Uterus (tissue), 2 donors: ENCODE measurements around the gene RNF187.

Experiments
- POLR2A ChIP-seq, 2 donors: fragments of 450-650 bp; IDR thresholded peaks; one replicate each; pipeline ENCODE4 v1.6.1; 2016; ENCODE audit warnings: antibody characterized with exemption in 2 of 2, mild to moderate bottlenecking in 1 of 2, moderate library complexity in 1 of 2
- TF ChIP-seq, protein P1 (sequence below), 4 experiments: fragments of 200-600 bp in 2 of 4; fragments of 450-650 bp in 2 of 4; sonication (generic) in 2 of 4; IDR thresholded peaks; one replicate each; pipeline ENCODE4 v1.5.1; 2016 to 2019; ENCODE audit warnings: antibody characterized with exemption in 4 of 4, mild to moderate bottlenecking in 2 of 4, moderate library complexity in 1 of 4

DNA sequence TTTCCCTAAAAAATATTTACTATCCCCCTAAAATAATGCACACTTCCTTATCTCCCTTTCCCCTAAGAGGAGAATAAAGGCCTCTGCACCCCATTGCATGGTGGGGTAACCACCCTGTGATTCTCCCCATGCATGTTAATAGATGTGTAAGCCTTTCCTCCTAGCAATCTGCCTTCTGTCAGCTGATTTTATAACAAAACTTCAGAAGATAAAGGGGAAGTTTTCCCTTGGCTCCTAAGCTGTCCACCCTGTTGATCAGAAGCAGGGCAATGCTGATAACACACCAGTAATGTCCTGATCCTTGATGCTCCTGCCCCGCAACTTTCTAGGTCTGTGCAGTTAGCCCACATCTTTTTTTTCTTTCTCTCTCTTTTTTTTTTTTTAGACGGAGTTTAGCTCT, 11.4 kb upstream of the RNF187 start:
- TF ChIP-seq POLR2A (IDR thresholded peaks at IDR 0.05): no peak
- TF ChIP-seq, protein P1, sequence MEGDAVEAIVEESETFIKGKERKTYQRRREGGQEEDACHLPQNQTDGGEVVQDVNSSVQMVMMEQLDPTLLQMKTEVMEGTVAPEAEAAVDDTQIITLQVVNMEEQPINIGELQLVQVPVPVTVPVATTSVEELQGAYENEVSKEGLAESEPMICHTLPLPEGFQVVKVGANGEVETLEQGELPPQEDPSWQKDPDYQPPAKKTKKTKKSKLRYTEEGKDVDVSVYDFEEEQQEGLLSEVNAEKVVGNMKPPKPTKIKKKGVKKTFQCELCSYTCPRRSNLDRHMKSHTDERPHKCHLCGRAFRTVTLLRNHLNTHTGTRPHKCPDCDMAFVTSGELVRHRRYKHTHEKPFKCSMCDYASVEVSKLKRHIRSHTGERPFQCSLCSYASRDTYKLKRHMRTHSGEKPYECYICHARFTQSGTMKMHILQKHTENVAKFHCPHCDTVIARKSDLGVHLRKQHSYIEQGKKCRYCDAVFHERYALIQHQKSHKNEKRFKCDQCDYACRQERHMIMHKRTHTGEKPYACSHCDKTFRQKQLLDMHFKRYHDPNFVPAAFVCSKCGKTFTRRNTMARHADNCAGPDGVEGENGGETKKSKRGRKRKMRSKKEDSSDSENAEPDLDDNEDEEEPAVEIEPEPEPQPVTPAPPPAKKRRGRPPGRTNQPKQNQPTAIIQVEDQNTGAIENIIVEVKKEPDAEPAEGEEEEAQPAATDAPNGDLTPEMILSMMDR (IDR thresholded peaks at IDR 0.05): no peak
